Cardiac atrium fibroblast (primary cell): ENCODE data around the gene GYPC. TPM values are rescaled to one million over a fixed set of nuclear protein-coding genes. Genes with fewer than 3 reads are reported as not detected.

Source experiments
- total RNA-seq: library from RNA; depleted of rRNA; stranded (reverse); fragments of >200 nt; gene quantifications from 2 replicates; pipeline ENCODE4 v1.2.3, GENCODE V29; 2015

The GYPC gene, protein sequence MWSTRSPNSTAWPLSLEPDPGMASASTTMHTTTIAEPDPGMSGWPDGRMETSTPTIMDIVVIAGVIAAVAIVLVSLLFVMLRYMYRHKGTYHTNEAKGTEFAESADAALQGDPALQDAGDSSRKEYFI
- total RNA-seq, result 73.3 and 110 TPM in 2 replicates

DNA sequence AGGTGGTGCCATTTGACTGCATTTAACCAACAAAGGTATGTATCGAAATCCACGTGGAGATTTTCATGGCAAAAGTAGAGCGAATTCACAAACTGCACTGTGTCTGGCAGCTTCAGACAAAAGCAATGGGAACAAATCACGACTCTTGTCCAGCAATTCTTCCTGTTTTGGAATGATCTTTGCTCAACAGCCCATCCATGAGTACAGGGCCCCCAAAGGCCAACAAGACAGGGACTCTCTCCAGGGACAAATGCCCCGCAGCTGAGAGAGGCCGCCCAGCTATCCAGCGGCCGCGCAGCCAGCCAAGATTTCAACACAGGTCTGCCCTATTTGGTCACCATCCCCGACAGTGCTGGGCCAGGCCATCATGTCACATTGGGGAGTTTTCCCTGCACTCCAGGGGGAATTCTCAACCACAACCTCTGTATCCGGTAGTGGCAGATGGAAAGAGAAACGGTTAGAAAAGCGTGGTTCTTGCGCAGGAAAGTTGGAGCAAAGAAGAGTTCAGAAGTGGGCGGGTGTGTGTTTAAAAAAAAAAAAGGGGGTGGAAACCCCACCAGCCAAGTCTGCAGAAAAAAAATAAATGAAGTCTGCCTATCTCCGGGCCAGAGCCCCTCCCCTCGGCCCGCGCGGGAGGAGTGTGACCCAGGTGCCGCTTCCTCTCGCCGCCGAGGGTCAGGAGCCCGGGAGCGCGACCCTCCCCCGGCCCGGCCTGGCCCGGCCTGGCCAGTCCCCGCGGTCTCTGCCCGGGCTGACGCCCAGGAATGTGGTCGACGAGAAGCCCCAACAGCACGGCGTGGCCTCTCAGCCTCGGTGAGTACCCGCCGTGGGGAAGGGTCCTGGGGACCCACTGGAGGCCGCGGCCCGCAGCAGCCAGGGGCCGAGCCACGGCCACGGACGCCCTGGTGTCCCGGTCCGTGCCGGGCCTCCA lies at the start of gene GYPC:
TSS of gene GYPC (plus strand) at position 659 of the 931 bp plus-strand sequence. CDS start at position 765, 106 bp downstream.

Other genes with a start within 250 kb of the GYPC start
- not detected in 2 replicates for gene TEX51, start 242.7 kb downstream of the GYPC start, total RNA-seq